HPDE6-E6E7 (cell line): ENCODE data around the gene GSTP1.
"Not testable (repeated sequence)": the region's sequence is repeated elsewhere in the genome, so short reads cannot be mapped to it uniquely, and the experiment has no call there.

Experiments
- DNase-seq: peaks from one replicate; pipeline ENCODE4 v3.0.0; 2011; ENCODE audit warnings: missing footprints; ENCODE audit errors: extremely low spot score

GSTP1 gene

DNA sequence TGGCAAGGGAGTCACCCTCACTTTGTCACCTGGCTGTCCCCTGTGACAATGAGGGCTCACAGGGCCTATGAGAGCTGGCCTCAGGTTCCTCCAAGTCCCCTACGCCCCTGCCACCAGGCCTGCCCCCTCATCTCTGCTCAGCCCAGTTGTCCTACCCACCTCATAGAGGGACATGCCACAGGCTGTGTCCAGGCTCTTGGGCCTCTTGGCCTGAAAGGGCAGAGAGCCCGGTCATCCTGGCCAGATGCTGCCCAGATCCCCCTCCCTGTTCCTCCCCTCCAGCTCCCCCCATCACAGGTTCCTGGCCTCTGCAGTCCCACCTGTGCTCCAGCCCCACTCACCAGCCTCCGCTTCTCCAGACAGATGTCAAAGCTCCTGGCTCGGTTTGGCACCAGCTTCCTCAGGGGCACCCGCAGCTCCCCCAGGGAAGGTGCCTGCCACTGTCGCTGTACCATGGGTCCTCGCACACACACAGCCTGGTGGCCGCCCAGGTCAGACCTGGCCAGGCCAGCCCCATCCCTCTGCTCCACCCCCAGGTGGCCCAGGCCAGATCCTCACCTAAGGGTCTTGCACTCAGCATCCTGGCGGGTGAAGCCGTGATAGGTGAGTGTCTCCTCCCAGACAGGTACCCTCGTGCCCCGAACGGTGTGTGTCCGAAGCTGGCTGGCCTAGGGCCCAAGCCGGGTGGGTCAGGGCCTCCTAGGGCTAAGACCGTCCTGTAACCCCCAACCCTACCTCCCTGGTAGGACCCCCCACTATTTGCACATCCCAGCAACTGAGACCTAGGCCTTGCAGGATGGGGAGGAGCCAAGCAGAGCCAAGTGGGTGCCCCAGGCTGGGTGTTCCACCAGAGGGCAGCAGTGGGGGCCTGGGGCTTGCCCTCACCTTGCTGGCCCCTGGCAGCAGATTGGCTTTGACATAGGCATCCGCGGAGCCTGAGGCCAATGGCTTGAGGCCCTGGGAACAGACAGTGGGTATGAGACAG, 31.4 kb downstream of the GSTP1 start:
- no peak for DNase-seq

DNA sequence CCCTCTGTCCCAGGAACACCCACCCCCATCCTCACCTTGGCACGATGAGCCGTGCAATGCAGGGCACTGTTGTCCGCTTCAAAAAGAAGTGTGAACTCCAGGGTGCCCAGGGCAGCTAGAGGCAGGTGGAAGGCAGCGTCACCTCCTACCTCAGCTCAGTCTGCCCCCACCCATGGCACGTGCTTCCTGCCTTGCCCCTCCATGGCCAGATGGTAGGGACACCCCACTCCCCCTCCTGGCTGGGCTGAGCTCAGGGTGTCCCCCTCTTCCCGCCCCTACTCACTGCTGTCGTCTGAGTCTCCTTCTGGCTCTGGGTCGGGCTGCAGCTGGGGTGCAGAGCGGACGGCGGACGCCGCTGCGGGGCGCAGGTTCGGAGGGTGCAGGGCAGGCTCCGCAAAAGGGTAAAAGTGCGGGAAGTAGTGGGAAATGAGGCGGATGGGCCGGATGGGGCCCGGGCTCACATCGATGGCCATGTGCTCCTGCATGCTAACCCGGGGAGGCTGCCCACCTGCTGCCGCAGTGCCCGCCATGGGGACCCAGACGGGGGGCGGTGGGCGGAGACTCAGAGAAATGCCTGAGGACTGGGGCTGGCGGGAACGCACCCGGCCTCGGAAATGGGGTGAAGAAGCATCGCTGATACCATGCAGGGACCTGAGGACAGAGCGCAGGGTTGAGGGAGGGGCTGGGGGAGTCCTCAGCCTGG, 32.3 kb downstream of the GSTP1 start:
- no peak for DNase-seq

DNA sequence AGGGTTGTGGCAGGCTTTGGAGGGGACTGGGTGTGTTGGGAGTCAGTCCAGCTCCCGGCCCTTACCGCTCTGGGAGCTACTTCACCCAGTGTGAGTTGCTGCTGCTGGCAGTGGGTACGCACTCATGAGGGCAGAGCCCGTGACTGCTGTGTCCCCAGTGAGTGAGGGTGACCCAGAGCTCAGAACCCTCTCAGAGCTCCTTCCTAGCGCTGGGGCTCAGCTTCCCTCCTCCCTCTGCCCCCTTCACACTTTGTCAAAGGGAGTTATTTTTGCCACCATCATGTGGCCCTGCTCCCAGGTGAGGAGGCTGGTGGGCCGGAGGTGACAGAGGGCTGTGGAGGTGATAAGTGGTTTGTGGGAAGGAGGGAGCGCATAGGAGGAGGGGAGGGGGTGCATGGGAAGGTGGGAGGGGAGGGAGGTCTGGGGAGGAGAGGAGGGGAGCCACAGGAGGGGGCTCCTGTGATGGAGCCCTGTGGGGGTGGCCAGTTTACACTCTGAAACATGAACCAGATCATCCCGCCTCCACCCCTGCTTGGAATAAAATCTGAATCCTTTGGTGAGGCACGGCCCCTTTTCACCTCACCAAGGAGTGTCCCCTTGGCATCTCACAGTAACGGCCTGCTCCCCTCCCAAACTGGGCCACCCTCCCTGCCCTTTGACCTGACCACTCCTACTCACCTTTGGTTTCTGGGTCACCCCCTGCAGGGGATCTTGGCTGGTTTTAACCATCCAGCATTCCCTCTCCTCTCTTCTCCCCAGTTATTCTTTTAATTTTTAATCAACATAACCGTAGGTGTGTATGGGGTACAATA, 33.0 kb downstream of the GSTP1 start:
- DNase-seq, result no peak

DNA sequence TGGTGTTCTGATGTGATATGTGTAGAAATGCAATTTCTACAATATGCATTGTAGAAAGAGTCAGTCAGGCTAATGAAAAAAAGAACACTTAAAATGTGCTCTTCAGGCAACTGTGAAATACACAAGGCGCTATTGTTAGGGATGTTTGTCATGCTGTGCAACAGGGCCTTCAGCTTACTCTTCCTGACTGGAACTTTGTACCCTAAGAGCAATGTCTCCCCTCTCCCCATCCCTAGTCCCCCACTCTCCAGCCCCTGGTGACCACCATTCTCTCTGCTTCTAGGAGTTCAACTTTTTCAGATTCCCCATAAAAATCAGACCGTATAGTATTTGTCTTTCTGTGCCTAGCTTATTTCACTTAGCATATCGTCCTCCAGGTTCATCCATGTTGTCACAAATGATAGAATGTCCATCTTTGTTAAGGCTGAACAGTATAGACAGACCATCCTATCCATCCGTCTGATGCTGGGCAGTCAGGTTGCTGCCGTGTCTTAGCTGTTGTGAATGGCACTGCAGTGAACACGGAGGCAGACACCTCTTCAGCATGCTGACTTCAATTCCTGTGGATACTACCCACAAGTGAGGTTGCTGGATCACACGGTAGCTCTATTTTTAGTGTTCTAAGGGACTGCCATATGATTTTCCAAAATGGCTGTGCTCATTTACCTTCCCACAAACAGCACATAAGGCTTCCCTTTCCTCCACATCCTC, 33.8 kb downstream of the GSTP1 start:
- DNase-seq, result no peak

DNA sequence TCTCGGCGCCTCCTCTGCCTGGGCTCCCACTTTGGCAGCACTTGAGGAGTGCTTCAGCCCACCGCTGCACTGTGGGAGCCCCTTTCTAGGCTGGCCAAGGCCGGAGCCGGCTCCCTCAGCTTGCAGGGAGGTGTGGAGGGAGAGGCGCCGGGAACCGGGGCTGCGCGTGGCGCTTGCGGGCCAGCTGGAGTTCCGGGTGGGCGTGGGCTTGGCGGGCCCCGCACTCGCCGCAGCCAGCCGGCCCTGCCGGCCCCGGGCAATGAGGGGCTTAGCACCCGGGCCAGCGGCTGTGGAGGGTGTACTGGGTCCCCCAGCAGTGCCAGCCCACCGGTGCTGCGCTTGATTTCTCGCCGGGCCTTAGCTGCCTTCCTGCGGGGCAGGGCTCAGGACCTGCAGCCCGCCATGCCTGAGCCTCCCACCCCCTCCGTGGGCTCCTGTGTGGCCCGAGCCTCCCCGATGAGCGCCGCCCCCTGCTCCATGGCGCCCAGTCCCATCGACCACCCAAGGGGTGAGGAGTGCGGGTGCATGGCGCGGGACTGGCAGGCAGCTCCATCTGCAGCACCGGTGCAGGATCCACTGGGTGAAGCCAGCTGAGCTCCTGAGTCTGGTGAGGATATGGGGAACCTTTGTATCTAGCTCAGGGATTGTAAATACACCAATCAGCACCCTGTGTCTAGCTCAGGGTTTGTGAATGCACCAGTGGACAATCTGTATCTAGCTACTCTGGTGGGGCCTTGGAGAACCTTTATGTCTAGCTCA, 35.5 kb downstream of the GSTP1 start:
- not testable (repeated sequence) for DNase-seq

DNA sequence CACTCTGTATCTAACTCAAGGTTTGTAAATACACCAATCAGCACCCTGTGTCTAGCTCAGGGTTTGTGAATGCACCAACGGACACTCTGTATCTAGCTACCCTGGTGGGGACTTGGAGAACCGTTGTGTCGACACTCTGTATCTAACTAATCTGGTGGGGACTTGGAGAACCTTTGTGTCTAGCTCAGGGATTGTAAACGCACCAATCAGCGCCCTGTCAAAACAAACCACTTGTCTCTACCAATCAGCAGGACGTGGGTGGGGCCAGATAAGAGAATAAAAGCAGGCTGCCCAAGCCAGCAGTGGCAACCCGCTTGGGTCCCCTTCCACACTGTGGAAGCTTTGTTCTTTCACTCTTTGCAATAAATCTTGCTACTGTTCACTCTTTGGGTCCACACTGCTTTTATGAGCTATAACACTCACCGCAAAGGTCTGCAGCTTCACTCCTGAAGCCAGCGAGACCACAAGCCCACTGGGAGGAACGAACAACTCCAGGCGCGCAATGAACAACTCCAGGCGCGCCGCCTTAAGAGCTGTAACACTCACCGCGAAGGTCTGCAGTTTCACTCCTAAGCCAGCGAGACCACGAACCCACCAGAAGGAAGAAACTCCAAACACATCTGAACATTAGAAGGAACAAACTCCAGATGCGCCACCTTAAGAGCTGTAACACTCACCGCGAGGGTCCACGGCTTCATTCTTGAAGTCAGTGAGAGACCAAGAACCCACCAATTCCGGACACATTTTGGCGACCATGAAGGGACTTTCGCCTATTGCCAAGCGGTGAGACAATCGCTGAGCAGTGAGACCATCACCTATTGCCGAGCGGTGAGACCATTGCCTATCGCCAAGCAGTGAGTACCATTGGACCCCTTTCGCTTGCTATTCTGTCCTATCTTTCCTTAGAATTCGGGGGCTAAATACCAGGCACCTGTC, 36.3 kb downstream of the GSTP1 start:
- DNase-seq, result not testable (repeated sequence)

DNA sequence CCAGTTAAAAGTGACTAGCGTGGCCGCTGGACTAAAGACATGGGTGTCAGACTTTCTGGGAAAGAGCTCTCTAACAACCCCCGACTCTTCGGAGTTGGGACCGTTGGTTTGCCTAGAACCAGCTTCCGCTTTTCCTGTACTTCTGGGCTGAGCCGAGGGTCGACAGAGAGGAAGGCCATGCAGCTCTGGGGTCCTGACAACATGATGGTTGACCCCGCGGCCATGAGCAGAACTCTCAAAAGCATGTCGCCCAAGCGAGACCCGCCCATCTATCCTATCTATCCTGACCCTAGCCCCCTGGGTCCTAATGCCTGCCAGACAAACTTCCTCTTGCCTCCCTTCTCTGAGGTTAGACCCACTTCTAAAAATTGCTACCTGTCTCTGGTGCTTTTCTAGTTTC, 37.0 kb downstream of the GSTP1 start:
- not testable (repeated sequence) for DNase-seq

DNA sequence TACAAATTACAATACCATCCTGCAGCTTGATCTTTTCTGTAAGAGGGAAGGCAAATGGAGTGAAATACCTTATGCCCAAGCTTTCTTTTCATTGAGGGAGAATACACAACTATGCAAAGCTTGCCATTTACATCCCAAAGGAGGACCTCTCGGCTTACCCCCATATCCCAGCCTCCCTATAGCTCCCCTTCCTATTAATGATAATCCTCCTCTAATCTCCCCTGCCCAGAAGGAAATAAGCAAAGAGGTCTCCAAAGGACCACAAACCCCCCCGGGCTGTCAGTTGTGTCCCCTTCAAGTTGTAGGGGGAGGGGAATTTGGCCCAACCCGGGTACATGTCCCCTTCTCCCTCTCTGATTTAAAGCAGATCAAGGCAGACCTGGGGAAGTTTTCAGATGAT, 38.3 kb downstream of the GSTP1 start:
- not testable (repeated sequence) for DNase-seq

DNA sequence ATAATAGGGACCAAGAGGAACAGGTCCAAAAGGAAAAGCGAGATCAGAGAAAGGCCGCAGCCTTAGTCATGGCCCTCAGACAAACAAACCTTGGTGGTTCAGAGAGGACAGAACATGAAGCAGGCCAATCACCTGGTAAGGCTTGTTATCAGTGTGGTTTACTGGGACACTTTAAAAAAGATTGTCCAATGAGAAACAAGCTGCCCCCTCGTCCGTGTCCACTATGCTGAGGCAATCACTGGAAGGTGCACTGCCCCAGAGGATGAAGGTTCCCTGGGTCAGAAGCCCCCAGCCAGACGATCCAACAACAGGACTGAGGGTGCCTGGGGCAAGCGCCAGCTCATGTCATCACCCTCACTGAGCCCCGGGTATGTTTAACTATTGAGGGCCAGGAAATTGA, 39.3 kb downstream of the GSTP1 start:
- not testable (repeated sequence) for DNase-seq

DNA sequence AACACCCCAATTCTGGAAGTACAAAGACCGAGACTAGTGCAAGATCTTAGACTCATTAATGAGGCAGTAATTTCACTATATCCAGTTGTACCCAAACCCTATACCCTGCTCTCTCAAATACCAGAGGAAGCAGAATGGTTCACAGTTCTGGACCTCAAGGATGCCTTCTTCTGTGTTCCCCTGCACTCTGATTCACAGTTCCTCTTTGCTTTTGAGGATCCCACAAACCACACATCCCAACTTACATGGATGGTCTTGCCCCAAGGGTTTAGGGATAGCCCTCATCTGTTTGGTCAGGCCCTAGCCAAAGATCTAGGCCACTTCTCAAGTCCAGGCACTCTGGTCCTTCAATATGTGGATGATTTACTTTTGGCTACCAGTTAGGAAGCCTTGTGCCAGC, 40.2 kb downstream of the GSTP1 start:
- not testable (repeated sequence) for DNase-seq

DNA sequence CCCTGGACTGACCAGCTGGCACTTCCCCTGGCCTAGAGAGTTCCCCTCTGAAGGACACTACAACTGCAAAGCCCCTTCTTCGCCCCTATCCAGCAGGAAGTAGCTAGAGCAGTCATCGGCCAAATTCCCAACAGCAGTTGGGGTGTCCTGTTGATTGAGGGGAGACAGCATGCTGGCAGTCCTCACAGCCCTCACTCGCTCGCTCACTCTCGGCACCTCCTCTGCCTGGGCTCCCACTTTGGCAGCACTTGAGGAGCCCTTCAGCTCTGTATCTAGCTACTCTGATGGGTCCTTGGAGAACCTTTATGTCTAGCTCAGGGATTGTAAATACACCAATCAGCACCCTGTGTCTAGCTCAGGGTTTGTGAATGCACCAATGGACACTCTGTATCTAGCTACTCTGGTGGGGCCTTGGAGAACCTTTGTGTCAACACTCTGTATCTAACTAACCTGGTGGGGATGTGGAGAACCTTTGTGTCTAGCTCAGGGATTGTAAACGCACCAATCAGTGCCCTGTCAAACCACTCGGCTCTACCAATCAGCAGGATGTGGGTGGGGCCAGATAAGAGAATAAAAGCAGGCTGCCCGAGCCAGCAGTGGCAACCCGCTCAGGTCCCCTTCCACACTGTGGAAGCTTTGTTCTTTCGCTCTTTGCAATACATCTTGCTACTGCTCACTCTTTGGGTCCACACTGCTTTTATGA, 42.7 kb downstream of the GSTP1 start:
- not testable (repeated sequence) for DNase-seq

DNA sequence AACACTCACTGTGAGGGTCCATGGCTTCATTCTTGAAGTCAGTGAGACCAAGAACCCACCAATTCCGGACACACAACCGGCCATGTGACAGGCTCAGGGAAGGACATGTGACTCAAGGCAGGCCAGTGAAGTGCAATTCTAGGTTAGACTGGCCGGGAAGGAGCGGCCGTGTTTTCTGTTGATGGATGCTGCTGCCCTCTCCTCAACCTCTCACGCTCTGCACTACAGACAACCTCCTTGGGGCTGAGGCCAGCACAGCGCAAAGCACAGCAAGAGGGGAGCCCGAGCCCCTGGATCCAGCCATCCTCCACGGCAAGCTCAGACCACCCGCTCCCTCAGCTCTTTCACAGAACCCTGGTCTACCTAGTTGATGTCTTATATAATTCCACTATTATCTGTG, 43.4 kb downstream of the GSTP1 start:
- no peak for DNase-seq

DNA sequence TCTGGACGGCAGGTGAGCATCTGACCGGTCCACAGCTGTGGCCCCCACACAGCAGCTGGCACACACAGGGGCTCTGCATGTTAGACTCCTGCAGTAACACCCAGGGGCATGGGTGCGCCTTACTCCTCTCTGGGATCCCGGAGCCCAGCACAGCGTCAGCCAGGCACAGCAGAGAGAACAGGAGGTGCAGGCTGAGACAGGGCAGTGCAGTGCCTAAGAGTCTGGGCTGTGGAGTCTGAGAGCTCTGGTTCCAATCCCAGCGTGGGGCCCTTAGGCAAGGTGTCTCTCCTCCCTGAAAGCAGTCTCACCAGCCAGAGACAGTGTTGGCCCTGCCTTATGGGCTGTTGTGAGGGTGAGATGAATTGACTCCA, 43.8 kb downstream of the GSTP1 start:
- no peak for DNase-seq

DNA sequence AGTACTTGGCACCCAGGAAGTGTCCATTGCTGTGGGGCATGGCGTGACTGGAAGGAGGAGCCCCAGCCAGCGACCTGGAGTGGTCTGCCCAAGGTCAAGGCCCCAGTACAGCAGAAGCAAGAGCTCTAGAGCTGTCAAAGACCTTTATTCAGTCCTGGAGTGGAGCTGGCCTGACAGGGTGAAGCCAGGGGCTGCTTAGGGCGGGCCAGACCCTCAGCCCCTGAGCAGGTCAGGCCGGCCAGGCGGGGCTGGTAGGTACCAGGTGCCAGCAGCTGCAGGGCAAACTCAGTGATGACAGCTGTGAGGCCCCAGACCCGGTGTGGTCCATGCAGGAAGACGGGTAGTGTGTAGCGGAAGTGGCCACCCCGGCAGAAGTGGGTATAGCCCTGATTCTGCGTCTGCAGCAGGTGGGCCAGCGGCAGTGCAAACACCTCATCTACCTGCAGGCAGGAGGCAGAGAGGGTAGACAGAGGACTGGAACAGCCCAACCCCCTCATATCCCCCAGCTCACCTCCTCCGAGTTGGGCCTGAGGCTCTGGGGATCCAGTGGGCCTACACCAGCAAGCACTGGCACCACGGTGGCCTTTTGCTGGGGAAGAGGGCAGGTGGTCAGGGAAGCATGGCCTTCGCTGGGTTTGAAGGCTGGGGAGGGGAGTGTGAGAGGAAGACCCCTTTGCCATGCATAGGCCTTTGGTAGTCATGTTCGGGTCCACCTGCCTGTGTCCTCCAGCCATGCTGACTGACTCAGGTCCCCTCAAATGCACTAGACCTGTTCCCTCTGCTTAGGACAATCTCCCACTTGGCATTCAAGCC, 44.4 kb downstream of the GSTP1 start:
- no peak for DNase-seq

DNA sequence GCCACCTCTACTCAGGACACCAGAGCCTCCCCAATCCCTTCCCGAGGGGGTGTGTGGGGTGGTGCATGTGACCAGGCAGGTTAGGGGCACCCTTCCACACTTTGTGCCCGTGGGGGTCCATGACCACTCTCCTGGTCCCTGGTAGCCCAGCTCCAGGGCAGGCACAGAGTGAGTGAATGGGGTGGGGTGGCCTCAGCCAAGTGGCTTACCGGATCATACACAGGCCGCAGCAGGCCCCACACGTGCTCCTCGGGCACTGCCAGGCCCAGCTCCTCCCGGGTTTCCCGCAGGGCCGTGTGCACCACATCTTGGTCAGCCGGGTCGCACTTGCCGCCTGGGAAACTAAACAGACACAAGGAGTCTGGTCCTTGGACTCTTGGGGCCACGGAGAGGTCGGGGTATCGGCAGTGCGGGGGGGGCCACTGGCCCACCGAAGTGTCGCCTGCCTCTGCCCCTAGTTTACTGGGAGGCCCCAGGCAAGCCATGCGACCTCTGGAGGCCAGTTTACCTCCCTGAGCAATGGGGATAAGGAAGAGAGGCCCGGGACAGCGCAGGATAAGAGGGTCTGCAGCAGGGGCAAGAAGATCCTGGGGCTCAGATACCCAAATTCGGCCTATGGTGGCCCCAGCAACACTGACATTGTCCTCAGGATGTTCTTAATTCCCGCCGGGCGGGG, 45.2 kb downstream of the GSTP1 start:
- no peak for DNase-seq

DNA sequence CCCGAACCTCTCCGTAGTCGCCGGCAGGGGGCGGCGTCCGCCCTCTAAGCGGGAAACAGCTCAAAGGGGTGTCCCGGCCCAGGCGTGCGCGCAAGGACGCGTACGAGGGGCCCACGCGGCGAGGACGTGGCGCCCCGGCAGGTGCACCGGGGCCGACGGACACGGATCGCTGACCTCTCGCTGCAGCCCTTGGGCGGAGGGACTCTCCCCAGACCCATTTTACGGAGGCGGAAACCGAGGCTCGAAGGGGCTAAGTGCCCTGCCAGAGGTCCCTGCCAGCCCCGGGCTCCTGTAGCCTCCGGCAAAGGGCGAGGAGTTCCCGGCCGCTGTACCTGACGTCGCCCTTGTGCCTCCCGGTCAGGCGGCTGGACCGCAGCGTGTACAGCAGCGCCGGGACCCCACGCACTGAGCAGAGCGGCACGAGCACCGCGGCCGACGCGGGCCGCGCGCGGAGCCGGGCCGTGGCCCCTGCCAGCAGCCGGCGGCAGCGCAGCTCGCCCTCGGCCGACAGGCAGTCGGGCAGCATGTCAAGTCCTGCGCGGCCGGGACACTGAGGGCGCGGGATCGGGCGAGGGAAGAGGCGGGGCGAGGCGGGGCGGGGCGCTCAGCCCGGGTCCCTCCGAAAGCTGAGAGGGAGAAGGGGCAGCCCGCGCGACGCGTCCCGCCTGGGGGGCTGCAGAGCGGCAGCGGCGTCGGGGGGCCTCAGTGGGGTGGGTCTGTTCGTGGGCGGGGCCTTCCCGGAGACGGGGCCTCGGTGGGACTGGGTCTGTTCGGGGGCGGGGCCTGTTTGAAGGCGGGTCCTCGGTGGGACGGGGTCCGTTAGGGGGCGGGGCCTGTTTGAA, 46.0 kb downstream of the GSTP1 start, which contains the start of gene NUDT8:
Gene NUDT8, minus strand, starts transcription at position 552 of the 842 bp plus-strand sequence. Its CDS starts 26 bp downstream, at position 526.
- DNase-seq, result peak; percentile 86
